Gastroesophageal sphincter (tissue), 4 donors: Measurements from ENCODE around the gene LRRFIP1. TPM values are rescaled to one million over a fixed set of nuclear protein-coding genes. Genes with fewer than 3 reads are reported as not detected.

Experiments used
- ATAC-seq: fragments of 150-250 bp; one replicate; pipeline ENCODE4 v1.9.1; 2016; ENCODE audit warnings: mild to moderate bottlenecking, moderate library complexity
- H3K27ac ChIP-seq, 4 donors: fragments of 200-600 bp; sonication (generic) in 3 of 4; 1 replicate in 3 of 4; 2 replicates in 1 of 4; pipeline ENCODE4 v1.5.1; 2016 to 2019
- H3K27me3 ChIP-seq: fragments of 200-600 bp; sonication (generic); one replicate; pipeline ENCODE4 v1.5.1; 2019
- H3K36me3 ChIP-seq, 2 donors: fragments of 200-600 bp; sonication (generic); one replicate each; pipeline ENCODE4 v1.5.1; 2019; ENCODE audit warnings: control low read depth in 1 of 2
- H3K4me1 ChIP-seq, 3 donors: fragments of 200-600 bp; sonication (generic); 1 replicate in 2 of 3; 2 replicates in 1 of 3; pipeline ENCODE4 v1.5.1; 2016 to 2019; ENCODE audit warnings: control low read depth in 2 of 3
- H3K4me3 ChIP-seq, 2 donors: fragments of 200-600 bp; sonication (generic); one replicate each; pipeline ENCODE4 v1.5.1; 2019; ENCODE audit warnings: mild to moderate bottlenecking in 1 of 2, moderate library complexity in 1 of 2
- H3K9me3 ChIP-seq, 3 donors: fragments of 200-600 bp; sonication (generic); one replicate each; pipeline ENCODE4 v1.5.1; 2017 to 2019; ENCODE audit warnings: control low read depth in 2 of 3
- EP300 ChIP-seq: sonication (generic); formaldehyde crosslinking; IDR thresholded peaks from one replicate; pipeline ENCODE4 v1.6.1; 2017; ENCODE audit warnings: antibody characterized with exemption, mild to moderate bottlenecking
- POLR2A ChIP-seq, 2 donors: fragments of 450-650 bp; IDR thresholded peaks; one replicate each; pipeline ENCODE4 v1.6.1; 2017; ENCODE audit warnings: antibody characterized with exemption in 2 of 2, mild to moderate bottlenecking in 2 of 2, moderate library complexity in 1 of 2
- POLR2AphosphoS5 ChIP-seq: sonication (generic); formaldehyde crosslinking; IDR thresholded peaks from one replicate; pipeline ENCODE4 v1.6.1; 2017; ENCODE audit warnings: antibody characterized with exemption
- WGBS, 2 donors: methylation state at CpG; one replicate each; pipeline ENCODE4 v1.1.5; 2018; ENCODE audit warnings: low coverage in 1 of 2; 5-methylcytosine and 5-hydroxymethylcytosine counted together
- total RNA-seq, 4 donors: library from RNA; depleted of rRNA; stranded (reverse); fragments of >200 nt; gene quantifications; one replicate each; pipeline ENCODE4 v1.1.0, GENCODE V29; 2016
- TF ChIP-seq, protein P1 (sequence below), 4 experiments: fragments of 200-600 bp in 2 of 4; fragments of 450-650 bp in 2 of 4; sonication (generic) in 1 of 4; IDR thresholded peaks; one replicate each; pipeline ENCODE4 v1.5.1; 2017 to 2019; ENCODE audit warnings: antibody characterized with exemption in 4 of 4, mild to moderate bottlenecking in 2 of 4, moderate library complexity in 2 of 4

Gene LRRFIP1
- total RNA-seq, 4 donors from 2014 or later: 164 to 225 (median 179) TPM

GRCh38 chr2:237752761-237753165 lies 125.4 kb downstream of the LRRFIP1 start:
- Histone ChIP-seq H3K36me3 (peaks cover 3 to 100% of the 10 kb centered on the region in 2 donors), H3K4me1 (peaks cover 0 to 7% (median 0%) of the 10 kb centered on the region in 3 donors), H3K4me3 (no peak overlapping the region), H3K27ac (no peak overlapping the region), H3K27me3 (no peaks in the 10 kb centered on the region), H3K9me3 (no peaks in the 10 kb centered on the region)
- WGBS, 2 donors: 56 to 63% methylated on average over 1 to 5 of the region's 5 CpGs
- TF ChIP-seq EP300: no peak
- TF ChIP-seq POLR2AphosphoS5: no peak
- TF ChIP-seq, protein P1, sequence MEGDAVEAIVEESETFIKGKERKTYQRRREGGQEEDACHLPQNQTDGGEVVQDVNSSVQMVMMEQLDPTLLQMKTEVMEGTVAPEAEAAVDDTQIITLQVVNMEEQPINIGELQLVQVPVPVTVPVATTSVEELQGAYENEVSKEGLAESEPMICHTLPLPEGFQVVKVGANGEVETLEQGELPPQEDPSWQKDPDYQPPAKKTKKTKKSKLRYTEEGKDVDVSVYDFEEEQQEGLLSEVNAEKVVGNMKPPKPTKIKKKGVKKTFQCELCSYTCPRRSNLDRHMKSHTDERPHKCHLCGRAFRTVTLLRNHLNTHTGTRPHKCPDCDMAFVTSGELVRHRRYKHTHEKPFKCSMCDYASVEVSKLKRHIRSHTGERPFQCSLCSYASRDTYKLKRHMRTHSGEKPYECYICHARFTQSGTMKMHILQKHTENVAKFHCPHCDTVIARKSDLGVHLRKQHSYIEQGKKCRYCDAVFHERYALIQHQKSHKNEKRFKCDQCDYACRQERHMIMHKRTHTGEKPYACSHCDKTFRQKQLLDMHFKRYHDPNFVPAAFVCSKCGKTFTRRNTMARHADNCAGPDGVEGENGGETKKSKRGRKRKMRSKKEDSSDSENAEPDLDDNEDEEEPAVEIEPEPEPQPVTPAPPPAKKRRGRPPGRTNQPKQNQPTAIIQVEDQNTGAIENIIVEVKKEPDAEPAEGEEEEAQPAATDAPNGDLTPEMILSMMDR (IDR thresholded peaks at IDR 0.05): no peak
- no peak for TF ChIP-seq POLR2A (IDR thresholded peaks at IDR 0.05)
- ATAC-seq: no peak

GRCh38 chr2:237754182-237754581 lies 126.8 kb downstream of the LRRFIP1 start:
- 70 to 83% methylated on average over 3 of the region's 3 CpGs for WGBS, 2 donors
- peaks cover 0 to 7% (median 0%) of the 10 kb centered on the region in 3 donors for H3K4me1 ChIP-seq
- no peak overlapping the region for H3K4me3 ChIP-seq
- H3K27ac ChIP-seq: no peak overlapping the region
- peaks cover 3 to 100% of the 10 kb centered on the region in 2 donors for H3K36me3 ChIP-seq
- no peaks in the 10 kb centered on the region for H3K27me3 ChIP-seq
- TF ChIP-seq, protein P1 (IDR thresholded peaks at IDR 0.05): no peak
- TF ChIP-seq EP300 (no peak), POLR2AphosphoS5 (no peak)
- no peaks in the 10 kb centered on the region for H3K9me3 ChIP-seq
- ATAC-seq: no peak

DNA sequence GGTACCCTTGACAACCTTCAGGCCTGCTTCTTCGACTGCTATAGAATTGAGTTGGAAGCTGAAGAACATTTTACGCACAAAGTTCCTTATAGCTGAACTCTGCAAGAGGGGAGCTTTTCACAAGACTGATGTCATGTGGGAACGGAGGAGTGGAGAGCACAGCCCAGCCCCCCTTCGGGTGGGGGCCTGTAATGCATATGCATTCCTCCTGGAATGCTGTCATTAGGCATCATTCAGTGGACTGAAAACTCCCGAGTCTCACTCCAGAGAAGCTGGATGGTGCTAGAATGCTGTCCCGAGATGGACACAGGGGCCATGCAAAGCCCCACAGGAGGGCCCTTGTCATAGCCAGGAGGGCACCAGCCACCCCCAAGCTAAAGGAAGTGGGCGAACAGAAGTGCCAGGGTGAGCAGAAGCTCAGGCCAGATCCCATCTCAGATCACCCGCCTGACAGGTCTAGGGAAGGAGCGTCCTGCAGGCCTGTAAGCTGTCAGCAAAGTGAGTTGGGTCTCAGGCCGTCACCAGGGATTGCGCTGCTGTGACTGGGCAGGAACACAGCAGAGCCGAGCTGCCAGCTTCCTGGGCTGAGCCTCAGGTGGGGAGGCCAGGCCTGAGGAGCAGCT lies 127.3 kb downstream of the LRRFIP1 start:
- Histone ChIP-seq H3K27me3 (no peaks in the 10 kb centered on the region), H3K27ac (no peak overlapping the region), H3K9me3 (no peaks in the 10 kb centered on the region), H3K4me3 (no peak overlapping the region), H3K4me1 (peaks cover 0 to 3% (median 0%) of the 10 kb centered on the region in 3 donors), H3K36me3 (peaks cover 3 to 100% of the 10 kb centered on the region in 2 donors)
- no peak for TF ChIP-seq POLR2A (IDR thresholded peaks at IDR 0.05)
- TF ChIP-seq POLR2AphosphoS5: no peak
- TF ChIP-seq, protein P1 (IDR thresholded peaks at IDR 0.05): no peak
- TF ChIP-seq EP300: no peak
- no peak for ATAC-seq
- WGBS, 2 donors: 72 to 82% methylated on average over 2 of the region's 12 CpGs

- Histone ChIP-seq H3K36me3 (peaks cover 3 to 96% of the 10 kb centered on the region in 2 donors), H3K9me3 (no peaks in the 10 kb centered on the region), H3K27ac (no peak overlapping the region), H3K4me3 (no peak overlapping the region), H3K27me3 (no peaks in the 10 kb centered on the region), H3K4me1 (peaks cover 0 to 5% (median 0%) of the 10 kb centered on the region in 3 donors)
- no peak for TF ChIP-seq POLR2A (IDR thresholded peaks at IDR 0.05)
- no peak for TF ChIP-seq POLR2AphosphoS5
- TF ChIP-seq EP300: no peak
- TF ChIP-seq, protein P1 (IDR thresholded peaks at IDR 0.05): no peak
- 84 to 89% methylated on average over 4 to 9 of the region's 10 CpGs for whole genome bisulfite sequencing, 2 donors
- ATAC-seq: no peak
These were observed 130.2 kb downstream of the LRRFIP1 start for GRCh38 chr2:237757616-237758015.

GRCh38 chr2:237758185-237758584 lies 130.8 kb downstream of the LRRFIP1 start:
- H3K9me3 ChIP-seq: no peaks in the 10 kb centered on the region
- TF ChIP-seq, protein P1 (IDR thresholded peaks at IDR 0.05): no peak
- 89 to 92% methylated on average over 5 to 10 of the region's 10 CpGs for WGBS, 2 donors
- peaks cover 0 to 5% (median 0%) of the 10 kb centered on the region in 3 donors for H3K4me1 ChIP-seq
- no peak for ATAC-seq
- no peak overlapping the region for H3K4me3 ChIP-seq
- H3K27me3 ChIP-seq: no peaks in the 10 kb centered on the region
- peaks cover 3 to 96% of the 10 kb centered on the region in 2 donors for H3K36me3 ChIP-seq
- no peak overlapping the region for H3K27ac ChIP-seq
